Cardiac muscle cell (in vitro differentiated cells and primary cell): ENCODE measurements around the gene VCL. TPM values are rescaled to one million over a fixed set of nuclear protein-coding genes. Genes with fewer than 3 reads are reported as not detected.

Experiments
- DNase-seq, 2 donors: peaks; one replicate each; pipeline versions ENCODE4 v3.0.0 to v3.0.0-alpha.2; 2010 to 2017; ENCODE audit warnings: low read depth in 1 of 2, low spot score in 1 of 2
- H3K27ac ChIP-seq: fragments of 200-600 bp; sonication (generic); 2 replicates; pipeline ENCODE4 v1.5.1; 2016
- H3K27me3 ChIP-seq: fragments of 200-600 bp; sonication (generic); 2 replicates; pipeline ENCODE4 v1.6.0; 2016; ENCODE audit warnings: control low read depth
- H3K36me3 ChIP-seq: fragments of 200-600 bp; sonication (generic); 2 replicates; pipeline ENCODE4 v1.5.1; 2016; ENCODE audit warnings: control low read depth
- H3K4me1 ChIP-seq: fragments of 200-600 bp; sonication (generic); 2 replicates; pipeline ENCODE4 v1.8.1; 2017; ENCODE audit warnings: low read depth, mild to moderate bottlenecking, mixed run types
- H3K4me3 ChIP-seq: fragments of 200-600 bp; sonication (generic); 2 replicates; pipeline ENCODE4 v1.5.1; 2016; ENCODE audit warnings: mild to moderate bottlenecking
- H3K9me3 ChIP-seq: fragments of 200-600 bp; sonication (generic); 2 replicates; pipeline ENCODE4 v1.5.1; 2017; ENCODE audit warnings: low read depth, mild to moderate bottlenecking, control low read depth
- polyA plus RNA-seq: library from polyadenylated mRNA; unstranded; fragments of >200 nt; fragmentation: Nextera tagmentation; extraction: Ambion mirVana; gene quantifications from 2 replicates; pipeline ENCODE4 v1.2.1, GENCODE V29; 2016
- total RNA-seq: library from RNA; depleted of rRNA; stranded (reverse); fragments of >200 nt; gene quantifications from 2 replicates; pipeline ENCODE4 v1.2.3, GENCODE V29; 2016
- TF ChIP-seq, protein P1 (sequence below): IDR thresholded peaks from 2 replicates; pipeline ENCODE4 v1.5.1; 2012; ENCODE audit warnings: low read depth, mild to moderate bottlenecking, low read length

The VCL gene
- total and polyA plus RNA-seq, 2 experiments from 2014 or later = 118 to 167 TPM

GRCh38 chr10:73991203-73991883 is 6.6 kb upstream of the VCL start:
- H3K27ac ChIP-seq = no peak overlapping the region

GRCh38 chr10:73991884-73992245 is 6.1 kb upstream of the VCL start:
- Histone ChIP-seq H3K27ac (no peak overlapping the region), H3K27me3 (no peaks in the 10 kb centered on the region), H3K9me3 (no peaks in the 10 kb centered on the region), H3K4me1 (no peaks in the 10 kb centered on the region), H3K4me3 (no peak overlapping the region), H3K36me3 (no peaks in the 10 kb centered on the region)
- no peak for DNase-seq
- TF ChIP-seq, protein P1, sequence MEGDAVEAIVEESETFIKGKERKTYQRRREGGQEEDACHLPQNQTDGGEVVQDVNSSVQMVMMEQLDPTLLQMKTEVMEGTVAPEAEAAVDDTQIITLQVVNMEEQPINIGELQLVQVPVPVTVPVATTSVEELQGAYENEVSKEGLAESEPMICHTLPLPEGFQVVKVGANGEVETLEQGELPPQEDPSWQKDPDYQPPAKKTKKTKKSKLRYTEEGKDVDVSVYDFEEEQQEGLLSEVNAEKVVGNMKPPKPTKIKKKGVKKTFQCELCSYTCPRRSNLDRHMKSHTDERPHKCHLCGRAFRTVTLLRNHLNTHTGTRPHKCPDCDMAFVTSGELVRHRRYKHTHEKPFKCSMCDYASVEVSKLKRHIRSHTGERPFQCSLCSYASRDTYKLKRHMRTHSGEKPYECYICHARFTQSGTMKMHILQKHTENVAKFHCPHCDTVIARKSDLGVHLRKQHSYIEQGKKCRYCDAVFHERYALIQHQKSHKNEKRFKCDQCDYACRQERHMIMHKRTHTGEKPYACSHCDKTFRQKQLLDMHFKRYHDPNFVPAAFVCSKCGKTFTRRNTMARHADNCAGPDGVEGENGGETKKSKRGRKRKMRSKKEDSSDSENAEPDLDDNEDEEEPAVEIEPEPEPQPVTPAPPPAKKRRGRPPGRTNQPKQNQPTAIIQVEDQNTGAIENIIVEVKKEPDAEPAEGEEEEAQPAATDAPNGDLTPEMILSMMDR = no peak

More at GRCh38 chr10:73991203-73991883, 6.6 kb upstream of the VCL start:
- TF ChIP-seq, protein P1 = no peak
- Histone ChIP-seq H3K27me3 (no peaks in the 10 kb centered on the region), H3K36me3 (no peaks in the 10 kb centered on the region), H3K4me1 (no peaks in the 10 kb centered on the region), H3K4me3 (no peak overlapping the region), H3K9me3 (no peaks in the 10 kb centered on the region)
- DNase-seq = no peak

DNA sequence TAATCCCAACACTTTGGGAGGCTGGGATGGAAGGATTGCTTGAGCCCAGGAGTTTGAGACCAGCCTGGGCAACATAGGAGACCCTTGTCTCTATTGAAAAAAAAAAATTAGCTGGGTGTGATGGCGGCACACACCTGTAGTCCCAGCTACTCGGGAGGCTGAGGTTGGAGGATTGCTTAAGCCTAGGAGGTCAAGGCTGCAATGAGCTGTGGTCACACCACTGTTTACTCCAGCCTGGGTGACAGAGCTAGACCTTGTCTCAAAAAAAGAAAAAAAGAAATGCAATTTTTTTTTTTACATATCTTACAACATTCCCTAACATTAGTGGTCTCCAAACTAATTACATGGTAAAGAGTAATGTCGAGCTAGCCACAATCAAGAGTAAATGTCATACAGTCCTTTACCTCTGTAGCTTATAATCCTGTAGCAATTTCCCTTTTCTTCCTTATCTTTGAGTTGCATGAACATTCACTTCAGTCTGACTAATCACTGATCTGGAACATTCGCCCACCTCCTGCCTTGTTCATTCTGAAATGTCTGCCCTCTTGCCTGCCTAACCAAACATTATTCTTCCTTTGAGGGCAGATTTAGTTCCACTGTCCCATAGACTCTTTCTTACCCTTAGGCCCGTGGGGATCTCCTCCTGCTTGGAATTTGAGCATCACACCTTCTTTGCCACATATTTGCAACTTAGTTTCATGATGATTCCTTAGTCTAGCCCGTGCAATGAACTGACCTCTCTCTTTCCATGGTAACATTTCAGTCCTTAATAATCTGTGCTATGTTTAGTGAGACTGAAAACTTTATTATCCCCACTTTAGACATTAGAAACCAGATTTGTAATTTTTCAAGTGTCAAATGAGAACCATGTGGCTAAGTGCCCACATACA is 4.8 kb upstream of the VCL start:
- Histone ChIP-seq H3K9me3 (no peaks in the 10 kb centered on the region), H3K27ac (no peak overlapping the region), H3K4me1 (no peaks in the 10 kb centered on the region), H3K27me3 (no peaks in the 10 kb centered on the region), H3K36me3 (no peaks in the 10 kb centered on the region), H3K4me3 (no peak overlapping the region)
- peak in 1 of 2 donors; percentile 48 for DNase-seq
- TF ChIP-seq, protein P1 = no peak

- Histone ChIP-seq H3K27ac (no peak overlapping the region), H3K4me3 (no peak overlapping the region), H3K27me3 (no peaks in the 10 kb centered on the region), H3K9me3 (no peaks in the 10 kb centered on the region), H3K4me1 (peaks cover 3% of the 10 kb centered on the region), H3K36me3 (no peaks in the 10 kb centered on the region)
- no peak for DNase-seq
- TF ChIP-seq, protein P1 = no peak
Observed at GRCh38 chr10:73995035-73995358, 2.9 kb upstream of the VCL start.

- Histone ChIP-seq H3K4me1 (peaks cover 19% of the 10 kb centered on the region), H3K36me3 (no peaks in the 10 kb centered on the region), H3K27me3 (no peaks in the 10 kb centered on the region), H3K4me3 (peak overlapping the region; percentile 42), H3K27ac (peak overlapping the region; percentile 95), H3K9me3 (no peaks in the 10 kb centered on the region)
- TF ChIP-seq, protein P1 = no peak
- DNase-seq = no peak
Observed at GRCh38 chr10:73997461-73997786, 492 bp upstream of the VCL start.
